ENCODE results near the gene SLCO4A1. TPM values are rescaled to one million over a fixed set of nuclear protein-coding genes. Genes with fewer than 3 reads are reported as not detected.

The SLCO4A1 gene
- total RNA-seq, result 0.38 and 0.55 TPM in 2 replicates

GRCh38 chr20:62642051-62642665 is at the start of gene SLCO4A1:
TSS of gene SLCO4A1 (plus strand) at chr20:62642503. CDS start at chr20:62656455, 13,952 bp downstream.

DNA sequence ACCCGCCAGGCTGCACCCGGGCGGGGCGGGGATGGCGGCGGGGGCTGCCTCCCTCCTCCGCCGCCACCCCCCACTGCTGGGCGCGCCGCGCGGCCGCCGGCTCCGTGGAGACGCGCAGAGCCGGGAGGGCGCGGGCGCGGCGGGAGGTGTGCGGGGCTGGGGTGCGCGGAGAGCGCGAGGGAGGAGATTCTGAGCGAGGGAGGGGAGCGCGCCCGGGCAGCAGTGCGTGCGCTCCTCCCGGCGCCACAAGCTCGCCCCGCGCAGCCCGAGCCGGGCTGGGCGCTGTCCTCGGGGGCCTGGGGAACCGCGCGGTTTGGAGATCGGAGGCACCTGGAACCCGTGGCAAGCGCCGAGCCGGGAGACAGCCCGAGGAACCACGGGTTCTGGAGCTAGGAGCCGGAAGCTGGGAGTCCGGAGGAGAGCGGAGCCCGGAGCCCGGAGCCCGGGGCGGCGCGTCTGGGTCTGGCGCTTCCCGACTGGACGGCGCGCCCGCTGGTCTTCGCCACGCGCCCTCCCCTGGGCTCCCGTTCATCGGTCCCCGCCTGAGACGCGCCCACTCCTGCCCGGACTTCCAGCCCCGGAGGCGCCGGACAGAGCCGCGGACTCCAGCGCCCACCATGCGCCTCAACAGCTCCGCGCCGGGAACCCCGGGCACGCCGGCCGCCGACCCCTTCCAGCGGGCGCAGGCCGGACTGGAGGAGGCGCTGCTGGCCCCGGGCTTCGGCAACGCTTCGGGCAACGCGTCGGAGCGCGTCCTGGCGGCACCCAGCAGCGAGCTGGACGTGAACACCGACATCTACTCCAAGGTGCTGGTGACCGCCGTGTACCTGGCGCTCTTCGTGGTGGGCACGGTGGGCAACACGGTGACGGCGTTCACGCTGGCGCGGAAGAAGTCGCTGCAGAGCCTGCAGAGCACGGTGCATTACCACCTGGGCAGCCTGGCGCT is 66.6 kb downstream of the SLCO4A1 start, which contains the start of gene NTSR1:
NTSR1 (plus strand) TSS at position 246 of the 946 bp plus-strand sequence; CDS start at position 618, 372 bp downstream.

Other genes with a start within 250 kb of the SLCO4A1 start
- 3.8 and 5.3 TPM in 2 replicates for gene CABLES2, start 235.2 kb upstream of the SLCO4A1 start, total RNA-seq
- not detected in 2 replicates for gene RBBP8NL, start 215.0 kb upstream of the SLCO4A1 start, total RNA-seq
- not detected in 2 replicates for gene GATA5, start 166.5 kb upstream of the SLCO4A1 start, total RNA-seq
- 0.23 TPM in 1 of 2 replicates, not detected in the other for gene NTSR1, start 66.3 kb downstream of the SLCO4A1 start, total RNA-seq
- gene MRGBP, start 154.0 kb downstream of the SLCO4A1 start, total RNA-seq, result 18.4 and 25.6 TPM in 2 replicates
- 35.0 and 36.6 TPM in 2 replicates for gene OGFR, start 162.3 kb downstream of the SLCO4A1 start, total RNA-seq
- 6.2 and 6.9 TPM in 2 replicates for gene COL9A3, start 174.5 kb downstream of the SLCO4A1 start, total RNA-seq
- 13.8 and 15.7 TPM in 2 replicates for gene TCFL5, start 219.3 kb downstream of the SLCO4A1 start, total RNA-seq

Data from hair follicular keratinocyte (primary cell).